ENCODE results near the gene WDR48.
"Not testable (repeated sequence)": the region's sequence is repeated elsewhere in the genome, so short reads cannot be mapped to it uniquely, and the experiment has no call there.

DNA sequence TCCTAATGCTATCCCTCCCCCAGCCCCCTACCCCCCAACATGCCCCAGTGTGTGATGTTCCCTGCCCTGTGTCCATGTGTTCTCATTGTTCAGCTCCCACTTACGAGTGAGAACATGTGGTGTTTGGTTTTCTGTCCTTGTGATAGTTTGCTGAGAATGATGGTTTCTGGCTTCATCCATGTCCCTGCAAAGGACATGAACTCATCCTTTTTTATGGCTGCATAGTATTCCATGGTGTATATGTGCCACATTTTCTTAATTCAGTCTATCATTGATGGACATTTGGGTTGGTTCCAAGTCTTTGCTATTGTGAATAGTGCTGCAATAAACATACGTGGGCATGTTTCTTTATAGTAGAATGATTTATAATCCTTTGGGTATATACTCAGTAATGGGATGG is 9.4 kb downstream of the WDR48 start:
- TF ChIP-seq CTCF, POLR2A (IDR thresholded peaks at IDR 0.05): not testable (repeated sequence)

Data from suprapubic skin (tissue), 3 donors.